WTC11 (cell line): Measurements from ENCODE around the gene STK33. TPM values are rescaled to one million over a fixed set of nuclear protein-coding genes. Genes with fewer than 3 reads are reported as not detected.

ENCODE experiments used
- ATAC-seq: fragments of 200-7000 bp; cut with Tn5 transposase; 2 replicates; pipeline ENCODE4 v1.10.0; 2021; ENCODE audit warnings: mild to moderate bottlenecking, moderate library complexity
- CTCF ChIA-PET: fragments of 300-600 bp; sonication (Branson Sonifier 250); formaldehyde crosslinking; loops from one replicate; lab custom pipeline; 2021; ENCODE audit warnings: antibody characterized with exemption; lab: Charles Lee
- POLR2A ChIA-PET: fragments of 350-600 bp; sonication (Branson Sonifier 250); formaldehyde crosslinking; loops from one replicate; lab custom pipeline; 2021; ENCODE audit warnings: antibody characterized with exemption; lab: Charles Lee
- DNase-seq: peaks from one replicate; pipeline ENCODE4 v3.0.0; 2021; ENCODE audit warnings: low spot score
- H3K27ac Mint-ChIP-seq: 2 replicates; pipeline ENCODE4 v1.8.0; 2021; ENCODE audit warnings: mixed read lengths
- H3K27me3 Mint-ChIP-seq: 2 replicates; pipeline ENCODE4 v1.8.0; 2021; ENCODE audit warnings: low read depth, mild to moderate bottlenecking, moderate library complexity, mixed read lengths
- H3K36me3 Mint-ChIP-seq: 2 replicates; pipeline ENCODE4 v1.8.0; 2021; ENCODE audit warnings: mixed read lengths
- H3K4me1 Mint-ChIP-seq: 2 replicates; pipeline ENCODE4 v1.8.0; 2022; ENCODE audit warnings: mixed read lengths
- H3K4me3 Mint-ChIP-seq: 2 replicates; pipeline ENCODE4 v1.8.0; 2021; ENCODE audit warnings: mild to moderate bottlenecking, moderate library complexity, mixed read lengths
- H3K9me3 Mint-ChIP-seq: 2 replicates; pipeline ENCODE4 v1.8.0; 2021; ENCODE audit warnings: mixed read lengths
- AR ChIP-seq: fragments of 250-450 bp; sonication (Bioruptor Pico); IDR thresholded peaks from 2 replicates; pipeline ENCODE4 v1.9.0; 2021; ENCODE audit warnings: mild to moderate bottlenecking
- CREM ChIP-seq: sonication (generic); formaldehyde crosslinking; IDR thresholded peaks from 2 replicates; pipeline ENCODE4 v1.8.1; 2022; ENCODE audit warnings: mild to moderate bottlenecking, missing genetic modification reagents, moderate library complexity
- E2F4 ChIP-seq: sonication (generic); formaldehyde crosslinking; IDR thresholded peaks from 2 replicates; pipeline ENCODE4 v1.8.1; 2022; ENCODE audit warnings: low read depth, mild to moderate bottlenecking, moderate library complexity, missing genetic modification reagents, borderline replicate concordance
- ELF4 ChIP-seq: sonication (generic); formaldehyde crosslinking; IDR thresholded peaks from 2 replicates; pipeline ENCODE4 v1.8.1; 2022; ENCODE audit warnings: low read depth, mild to moderate bottlenecking, moderate library complexity, missing genetic modification reagents
- GABPB1 ChIP-seq: sonication (generic); formaldehyde crosslinking; IDR thresholded peaks from 2 replicates; pipeline ENCODE4 v1.8.1; 2023; ENCODE audit warnings: mild to moderate bottlenecking, missing genetic modification reagents
- GRHL2 ChIP-seq: fragments of 250-450 bp; sonication (Bioruptor Pico); IDR thresholded peaks from 2 replicates; pipeline ENCODE4 v1.8.0; 2022; ENCODE audit warnings: mild to moderate bottlenecking, moderate library complexity; ENCODE audit not compliant: insufficient replicate concordance, severe bottlenecking
- GTF2I ChIP-seq: fragments of 250-450 bp; sonication (Bioruptor Pico); conservative IDR thresholded peaks from 2 replicates; pipeline ENCODE4 v1.4.0; 2021; ENCODE audit warnings: mild to moderate bottlenecking
- NR2C2 ChIP-seq: sonication (generic); formaldehyde crosslinking; IDR thresholded peaks from 2 replicates; pipeline ENCODE4 v1.8.0; 2022; ENCODE audit warnings: mild to moderate bottlenecking, missing genetic modification reagents
- RORB ChIP-seq: fragments of 250-450 bp; sonication (Bioruptor Pico); IDR thresholded peaks from 2 replicates; pipeline ENCODE4 v1.9.0; 2021; ENCODE audit warnings: mild to moderate bottlenecking
- SOX15 ChIP-seq: fragments of 250-450 bp; sonication (Bioruptor Pico); IDR thresholded peaks from 2 replicates; pipeline ENCODE4 v1.9.0; 2021; ENCODE audit warnings: mild to moderate bottlenecking
- STAT6 ChIP-seq: sonication (generic); formaldehyde crosslinking; conservative IDR thresholded peaks from 2 replicates; pipeline ENCODE4 v1.8.1; 2023; ENCODE audit warnings: mild to moderate bottlenecking, low read depth, missing genetic modification reagents, moderate library complexity
- USF1 ChIP-seq: sonication (generic); formaldehyde crosslinking; IDR thresholded peaks from 2 replicates; pipeline ENCODE4 v1.8.0; 2022; ENCODE audit warnings: mild to moderate bottlenecking, missing genetic modification reagents
- ZNF416 ChIP-seq: fragments of 250-450 bp; sonication (Bioruptor Pico); IDR thresholded peaks from 2 replicates; pipeline ENCODE4 v1.9.0; 2021; ENCODE audit warnings: mild to moderate bottlenecking, inconsistent platforms
- total RNA-seq: library from RNA; stranded (reverse); gene quantifications from 3 replicates; pipeline ENCODE4 v1.2.3, GENCODE V29; 2021

STK33 gene
- total RNA-seq, 1 experiment from 2014 or later: 13.3 TPM

GRCh38 chr11:8533332-8533731 is 60.7 kb downstream of the STK33 start:
- H3K36me3 Mint-ChIP-seq: no peaks in the 10 kb centered on the region
- H3K27me3 Mint-ChIP-seq: no peaks in the 10 kb centered on the region
- H3K4me1 Mint-ChIP-seq: peaks cover 22% of the 10 kb centered on the region
- TF ChIP-seq STAT6 (CRISPR knock-in tag) (no peak), SOX15 (CRISPR knock-in tag) (no peak), GTF2I (no peak), RORB (CRISPR knock-in tag) (no peak)
- ATAC-seq: 0 out of 2 replicates have a peak, but pooled peaks have one; percentile 38
- no peak for DNase-seq
- H3K9me3 Mint-ChIP-seq: no peaks in the 10 kb centered on the region
- POLR2A ChIA-PET: no interaction called here
- no peak overlapping the region for H3K4me3 Mint-ChIP-seq
- no peak overlapping the region; the same call in 1 of the 2 replicates for H3K27ac Mint-ChIP-seq
- CTCF ChIA-PET: no interaction called here

- no peaks in the 10 kb centered on the region for H3K27me3 Mint-ChIP-seq
- POLR2A ChIA-PET: no interaction called here
- DNase-seq: no peak
- H3K27ac Mint-ChIP-seq: no peak overlapping the region
- H3K9me3 Mint-ChIP-seq: no peaks in the 10 kb centered on the region
- ATAC-seq: no peak
- H3K4me3 Mint-ChIP-seq: no peak overlapping the region
- TF ChIP-seq CREM (CRISPR knock-in tag) (no peak), NR2C2 (CRISPR knock-in tag) (no peak), GRHL2 (no peak), AR (CRISPR knock-in tag) (no peak), STAT6 (CRISPR knock-in tag) (no peak), ELF4 (no peak), SOX15 (CRISPR knock-in tag) (no peak), E2F4 (CRISPR knock-in tag) (no peak), USF1 (CRISPR knock-in tag) (no peak), ZNF416 (CRISPR knock-in tag) (no peak), GABPB1 (CRISPR knock-in tag) (no peak)
- peaks cover 28% of the 10 kb centered on the region for H3K4me1 Mint-ChIP-seq
- H3K36me3 Mint-ChIP-seq: no peaks in the 10 kb centered on the region
- CTCF ChIA-PET: no interaction called here
These were observed 61.6 kb downstream of the STK33 start for GRCh38 chr11:8532475-8532874.
